GM18519 (cell line): ENCODE measurements around the gene KRT8.
"Not testable (repeated sequence)": the region's sequence is repeated elsewhere in the genome, so short reads cannot be mapped to it uniquely, and the experiment has no call there.

Experiments used
- ATAC-seq: cut with Tn5 transposase; IDR thresholded peaks from one replicate; pipeline ENCODE4 v1.9.1; 2021; ENCODE audit warnings: mild to moderate bottlenecking, moderate library complexity; ENCODE audit not compliant: unreplicated experiment, low FRiP score

KRT8 gene

GRCh38 chr12:52904509-52905300, at the start of gene KRT8:
Gene KRT8, minus strand, starts transcription at chr12:52905076. Its CDS starts 95 bp downstream, at chr12:52904981.
- ATAC-seq, result not testable (repeated sequence)

GRCh38 chr12:52953181-52953841, 48.4 kb upstream of the KRT8 start:
- ATAC-seq, result no peak

GRCh38 chr12:52952076-52952801, 47.4 kb upstream of the KRT8 start:
- ATAC-seq, result no peak

GRCh38 chr12:52951640-52952039, 46.8 kb upstream of the KRT8 start:
- ATAC-seq, result no peak

- no peak for ATAC-seq
These were observed 46.2 kb upstream of the KRT8 start for GRCh38 chr12:52951126-52951525.

DNA sequence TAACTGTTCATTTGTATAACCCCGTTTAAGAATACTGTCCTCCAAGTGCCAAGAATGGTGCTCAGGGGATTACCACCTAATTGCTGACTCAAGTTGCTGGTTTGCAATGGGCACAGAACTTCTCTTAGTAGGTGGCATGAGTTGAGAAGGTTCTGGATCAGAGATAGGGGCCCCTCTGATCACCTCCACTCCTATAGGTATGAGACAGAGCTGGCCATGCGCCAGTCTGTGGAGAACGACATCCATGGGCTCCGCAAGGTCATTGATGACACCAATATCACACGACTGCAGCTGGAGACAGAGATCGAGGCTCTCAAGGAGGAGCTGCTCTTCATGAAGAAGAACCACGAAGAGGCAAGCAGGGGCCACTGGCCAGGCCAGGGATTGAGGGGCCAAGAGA, 45.7 kb upstream of the KRT8 start:
- no peak for ATAC-seq

DNA sequence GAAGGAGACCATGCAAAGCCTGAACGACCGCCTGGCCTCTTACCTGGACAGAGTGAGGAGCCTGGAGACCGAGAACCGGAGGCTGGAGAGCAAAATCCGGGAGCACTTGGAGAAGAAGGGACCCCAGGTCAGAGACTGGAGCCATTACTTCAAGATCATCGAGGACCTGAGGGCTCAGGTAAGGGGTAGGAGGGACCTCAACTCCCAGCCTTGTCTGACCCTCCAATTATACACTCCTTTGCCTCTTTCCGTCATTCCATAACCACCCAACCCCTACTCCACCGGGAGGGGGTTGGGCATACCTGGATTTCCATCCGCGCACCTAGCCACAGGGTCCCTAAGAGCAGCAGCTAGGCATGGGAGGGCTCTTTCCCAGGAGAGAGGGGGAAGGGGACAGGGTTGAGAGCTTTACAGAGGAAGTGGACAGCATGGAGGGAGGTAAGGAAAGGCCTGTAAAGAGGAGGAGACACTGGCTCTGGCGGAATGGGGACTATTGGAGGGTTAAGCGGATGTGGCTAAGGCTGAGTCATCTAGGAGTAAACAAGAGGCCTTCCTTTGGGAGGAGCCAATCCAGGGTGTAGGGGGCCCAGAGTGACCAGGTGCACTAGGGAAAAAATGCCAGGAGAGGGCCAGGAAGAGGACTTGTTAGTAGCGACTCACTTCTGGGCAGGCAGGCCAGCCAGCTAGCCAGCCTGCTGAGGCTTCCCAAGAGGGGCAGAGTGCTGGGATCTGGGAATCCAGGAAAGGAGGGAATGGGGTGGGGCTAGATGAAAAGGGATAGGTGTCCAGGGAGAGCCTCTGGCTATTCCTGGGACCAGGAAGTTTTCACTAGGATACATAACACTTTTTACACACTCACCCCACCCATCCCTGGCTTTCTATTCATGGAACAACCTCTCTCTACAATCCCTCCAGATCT, 44.8 kb upstream of the KRT8 start:
- no peak for ATAC-seq

- ATAC-seq, result no peak
These were observed 43.0 kb upstream of the KRT8 start for GRCh38 chr12:52947738-52948423.

DNA sequence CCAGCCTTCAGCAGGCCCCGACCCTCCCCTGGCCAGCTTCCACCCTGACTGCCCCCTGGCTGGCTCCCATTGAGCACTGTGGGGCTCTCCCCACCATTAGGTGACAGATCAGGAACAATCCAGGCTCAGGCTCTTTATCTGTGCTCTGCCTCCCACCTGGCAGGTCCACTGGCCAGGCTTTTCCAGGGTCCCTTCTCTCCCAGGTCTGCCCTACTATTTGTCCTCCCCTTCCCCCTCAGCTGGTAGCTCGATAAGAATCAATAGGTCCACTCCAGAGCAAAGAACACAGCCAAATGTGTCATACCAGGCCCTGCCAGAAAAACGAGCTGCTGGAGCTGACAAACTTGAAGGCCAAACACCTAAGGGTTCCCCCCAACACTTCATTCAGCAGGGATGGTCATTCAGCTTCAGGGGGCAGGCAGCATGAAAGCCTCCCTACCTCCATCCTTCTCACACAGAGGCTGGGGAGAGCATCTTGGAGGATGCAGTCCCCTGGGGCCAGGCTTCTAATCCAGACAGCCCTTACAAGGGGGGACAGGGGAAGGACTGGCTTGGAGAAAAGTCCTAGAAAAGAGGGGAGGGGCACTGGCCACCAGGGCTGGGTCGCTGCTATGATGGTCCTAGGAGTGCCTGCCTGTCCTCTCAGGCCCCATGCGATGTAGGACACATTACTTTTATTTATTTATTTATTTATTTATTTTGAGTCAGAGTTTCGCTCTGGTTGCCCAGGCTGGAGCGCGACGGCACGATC, 42.1 kb upstream of the KRT8 start:
- no peak for ATAC-seq

GRCh38 chr12:52946334-52946733, 41.5 kb upstream of the KRT8 start:
- ATAC-seq, result no peak

DNA sequence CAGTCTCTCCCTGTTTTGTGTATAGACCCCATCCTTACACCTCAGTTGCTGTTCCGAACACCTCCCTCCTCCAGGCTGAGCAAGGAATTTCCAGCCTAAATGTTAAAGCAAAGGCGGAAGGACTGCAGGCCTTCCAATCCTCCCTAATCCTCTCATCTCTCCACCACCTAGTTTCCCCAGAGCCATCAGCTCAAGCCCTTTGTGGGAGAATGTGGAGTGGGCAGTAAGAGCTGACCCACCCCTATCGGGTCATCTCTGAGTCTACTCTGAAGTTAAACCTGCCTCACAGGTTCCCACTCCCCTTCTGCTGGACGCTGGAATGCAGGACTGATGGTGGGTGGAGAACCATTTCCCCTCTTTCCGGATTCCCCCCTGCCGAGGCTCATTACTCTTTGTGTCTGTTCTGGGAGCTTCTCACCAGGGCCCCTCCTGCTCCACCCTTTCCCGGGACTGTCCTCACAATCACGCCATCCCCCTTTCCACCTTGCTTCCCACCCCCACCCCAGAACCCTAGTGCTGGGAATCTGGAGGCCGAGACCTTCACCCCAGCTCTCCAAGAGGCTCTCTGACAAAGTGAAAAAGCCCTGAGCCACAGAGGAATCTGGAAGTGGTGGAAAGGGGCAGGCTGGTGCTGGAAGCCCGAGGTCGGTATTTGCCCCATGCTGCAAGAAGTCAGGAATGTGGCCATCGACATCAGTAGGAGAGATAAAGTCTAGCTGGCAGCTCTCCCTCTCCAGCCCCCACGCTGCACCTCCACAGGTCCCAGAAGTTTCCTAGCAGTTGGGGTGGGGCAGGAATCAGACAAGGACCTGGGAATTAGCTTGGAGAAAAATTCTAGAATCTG, 40.7 kb upstream of the KRT8 start:
- no peak for ATAC-seq

GRCh38 chr12:52944683-52945388, 40.0 kb upstream of the KRT8 start:
- no peak for ATAC-seq

DNA sequence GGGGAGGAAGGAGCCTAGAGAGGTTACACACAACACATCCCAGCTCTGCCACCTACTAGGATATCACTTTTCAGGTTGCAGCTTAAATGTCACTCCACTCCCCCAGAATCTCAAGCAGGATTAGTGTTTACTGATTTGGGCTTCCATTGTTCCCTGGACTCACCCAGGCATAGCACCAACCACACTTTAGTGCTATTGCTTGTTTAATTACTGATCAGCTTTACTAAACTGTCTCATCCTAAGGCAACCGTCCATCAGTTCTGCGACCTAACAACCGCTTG, 38.0 kb upstream of the KRT8 start:
- no peak for ATAC-seq

GRCh38 chr12:52942066-52942900, 37.4 kb upstream of the KRT8 start:
- ATAC-seq, result no peak

- no peak for ATAC-seq
These were observed 24.7 kb upstream of the KRT8 start for GRCh38 chr12:52929538-52929937.

GRCh38 chr12:52927964-52928363, 23.1 kb upstream of the KRT8 start:
- ATAC-seq, result no peak
